H9 (cell line): Measurements from ENCODE around the gene STON2. TPM values are rescaled to one million over a fixed set of nuclear protein-coding genes. Genes with fewer than 3 reads are reported as not detected.

Experiments used
- DNase-seq: peaks from one replicate; pipeline ENCODE4 v3.0.0-alpha.2; 2017
- H2AFZ ChIP-seq: one replicate; pipeline ENCODE4 v1.6.1; 2013; ENCODE audit warnings: mild to moderate bottlenecking, low read length, control low read depth, moderate library complexity
- H2AK5ac ChIP-seq: 2 replicates; pipeline ENCODE4 v1.6.1; 2013; ENCODE audit warnings: low read length, control low read depth, mixed read lengths; ENCODE audit not compliant: insufficient read length
- H2BK120ac ChIP-seq: one replicate; pipeline ENCODE4 v1.6.1; 2013; ENCODE audit warnings: low read depth, mild to moderate bottlenecking, low read length, control low read depth, inconsistent platforms; ENCODE audit not compliant: poor library complexity, severe bottlenecking
- H2BK12ac ChIP-seq: 2 replicates; pipeline ENCODE4 v1.6.1; 2013; ENCODE audit warnings: low read length, control low read depth, mixed read lengths, low read depth; ENCODE audit not compliant: insufficient read length
- H2BK15ac ChIP-seq: 2 replicates; pipeline ENCODE4 v1.6.1; 2013; ENCODE audit warnings: low read depth, low read length, control low read depth
- H2BK20ac ChIP-seq: one replicate; pipeline ENCODE4 v1.6.1; 2013; ENCODE audit warnings: low read depth, mild to moderate bottlenecking, low read length, control low read depth, inconsistent platforms; ENCODE audit not compliant: poor library complexity, severe bottlenecking
- H2BK5ac ChIP-seq: 2 replicates; pipeline ENCODE4 v1.6.1; 2013; ENCODE audit warnings: low read length, control low read depth, mixed read lengths; ENCODE audit not compliant: insufficient read length
- H3K14ac ChIP-seq: 2 replicates; pipeline ENCODE4 v1.6.1; 2013; ENCODE audit warnings: low read length, control low read depth; ENCODE audit not compliant: insufficient read depth
- H3K18ac ChIP-seq: 2 replicates; pipeline ENCODE4 v1.6.1; 2013; ENCODE audit warnings: low read depth, mild to moderate bottlenecking, mixed read lengths, low read length, control low read depth; ENCODE audit not compliant: insufficient read length
- H3K23ac ChIP-seq: 2 replicates; pipeline ENCODE4 v1.6.1; 2013; ENCODE audit warnings: low read length, control low read depth, mixed read lengths, low read depth; ENCODE audit not compliant: insufficient read length
- H3K23me2 ChIP-seq: 2 replicates; pipeline ENCODE4 v1.6.1; 2013; ENCODE audit warnings: low read depth, mild to moderate bottlenecking, mixed read lengths, low read length, control low read depth; ENCODE audit not compliant: insufficient read length, poor library complexity, severe bottlenecking
- H3K27ac ChIP-seq: 2 replicates; pipeline ENCODE4 v1.5.1; 2013; ENCODE audit warnings: low read length, control low read depth, mixed read lengths, low read depth; ENCODE audit not compliant: insufficient read length
- H3K27me3 ChIP-seq: 2 replicates; pipeline ENCODE4 v1.6.1; 2013; ENCODE audit warnings: low read length, control low read depth, inconsistent platforms; ENCODE audit not compliant: insufficient read depth
- H3K4ac ChIP-seq: 2 replicates; pipeline ENCODE4 v1.6.1; 2013; ENCODE audit warnings: low read depth, mild to moderate bottlenecking, control low read depth, inconsistent platforms, low read length, moderate library complexity
- H3K4me1 ChIP-seq: 2 replicates; pipeline ENCODE4 v1.6.1; 2013; ENCODE audit warnings: low read length, control low read depth, inconsistent platforms; ENCODE audit not compliant: insufficient read depth
- H3K4me2 ChIP-seq: 2 replicates; pipeline ENCODE4 v1.6.1; 2013; ENCODE audit warnings: low read length, control low read depth, mixed read lengths; ENCODE audit not compliant: insufficient read length, insufficient read depth
- H3K56ac ChIP-seq: 2 replicates; pipeline ENCODE4 v1.6.1; 2013; ENCODE audit warnings: low read depth, mild to moderate bottlenecking, mixed read lengths, low read length, control low read depth; ENCODE audit not compliant: insufficient read length
- H3K79me1 ChIP-seq: 2 replicates; pipeline ENCODE4 v1.6.1; 2013; ENCODE audit warnings: low read depth, mild to moderate bottlenecking, moderate library complexity, low read length, control low read depth, inconsistent platforms; ENCODE audit not compliant: insufficient read depth, poor library complexity, severe bottlenecking
- H3K79me2 ChIP-seq: 2 replicates; pipeline ENCODE4 v1.6.1; 2013; ENCODE audit warnings: low read length, control low read depth, inconsistent platforms; ENCODE audit not compliant: insufficient read depth
- H3K9ac ChIP-seq: 2 replicates; pipeline ENCODE4 v1.6.1; 2013; ENCODE audit warnings: low read length, control low read depth, mixed read lengths; ENCODE audit not compliant: insufficient read length; ENCODE audit errors: extremely low read depth
- H3K9me3 ChIP-seq: one replicate; pipeline ENCODE4 v1.6.1; 2013; ENCODE audit warnings: low read depth, low read length, inconsistent platforms; ENCODE audit not compliant: control insufficient read depth
- H3T11ph ChIP-seq: one replicate; pipeline ENCODE4 v1.6.1; 2013; ENCODE audit warnings: mild to moderate bottlenecking, low read length, control low read depth, inconsistent platforms
- H4K20me1 ChIP-seq: one replicate; pipeline ENCODE4 v1.6.1; 2013; ENCODE audit not compliant: control insufficient read depth, insufficient read length, insufficient read depth
- H4K5ac ChIP-seq: 2 replicates; pipeline ENCODE4 v1.6.1; 2013; ENCODE audit warnings: low read depth, mild to moderate bottlenecking, mixed read lengths, low read length, control low read depth; ENCODE audit not compliant: insufficient read length
- H4K8ac ChIP-seq: replicated peaks from 2 replicates; pipeline ENCODE4 v1.6.1; 2013; ENCODE audit warnings: low read length, control low read depth, mixed read lengths, low read depth; ENCODE audit not compliant: insufficient read length
- H4K91ac ChIP-seq: 2 replicates; pipeline ENCODE4 v1.6.1; 2013; ENCODE audit warnings: low read depth, mild to moderate bottlenecking, moderate library complexity, mixed read lengths, low read length, control low read depth; ENCODE audit not compliant: insufficient read length
- H3K27ac Mint-ChIP-seq, 3 experiments: 2 replicates in 2 of 3; 3 replicates in 1 of 3; pipeline ENCODE4 v1.8.0; 2020 to 2021; ENCODE audit warnings: mixed read lengths in 3 of 3, mild to moderate bottlenecking in 1 of 3, moderate library complexity in 1 of 3
- H3K27me3 Mint-ChIP-seq: 2 replicates; pipeline ENCODE4 v1.8.0; 2021; ENCODE audit warnings: low read depth, mild to moderate bottlenecking, moderate library complexity, mixed read lengths
- H3K36me3 Mint-ChIP-seq, 3 experiments: 2 replicates in 2 of 3; 3 replicates in 1 of 3; pipeline ENCODE4 v1.8.0; 2020 to 2021; ENCODE audit warnings: low read depth in 3 of 3, mixed read lengths in 3 of 3; ENCODE audit not compliant: insufficient read depth in 1 of 3
- H3K4me1 Mint-ChIP-seq, 2 experiments: 2 replicates each; pipeline ENCODE4 v1.8.0; 2020; ENCODE audit warnings: mixed read lengths in 2 of 2
- H3K4me3 Mint-ChIP-seq, 2 experiments: 2 replicates in 1 of 2; 3 replicates in 1 of 2; pipeline ENCODE4 v1.8.0; 2020 to 2021; ENCODE audit warnings: mild to moderate bottlenecking in 2 of 2, mixed read lengths in 2 of 2, moderate library complexity in 1 of 2
- H3K9me3 Mint-ChIP-seq, 2 experiments: 2 replicates in 1 of 2; 3 replicates in 1 of 2; pipeline ENCODE4 v1.8.0; 2020; ENCODE audit warnings: mild to moderate bottlenecking in 2 of 2, mixed read lengths in 2 of 2, moderate library complexity in 1 of 2
- CTCF ChIP-seq: fragments of 200-600 bp; sonication (generic); conservative IDR thresholded peaks from 3 replicates; pipeline ENCODE4 v1.8.0; 2021; ENCODE audit warnings: antibody characterized with exemption, mild to moderate bottlenecking
- WGBS: extraction: QIAGEN DNeasy Blood & Tissue Kit; methylation state at CpG from one replicate; pipeline ENCODE4 v1.1.7; 2013; ENCODE audit warnings: missing lambda C conversion rate, low lambda C conversion rate, mixed read lengths; ENCODE audit not compliant: insufficient read length; ENCODE audit errors: extremely low coverage; 5-methylcytosine and 5-hydroxymethylcytosine counted together
- total RNA-seq: library from RNA; stranded (reverse); gene quantifications from 2 replicates; pipeline ENCODE4 v1.2.1, GENCODE V29; 2021

The STON2 gene
- total RNA-seq, 1 experiment from 2014 or later = 62.9 TPM

DNA sequence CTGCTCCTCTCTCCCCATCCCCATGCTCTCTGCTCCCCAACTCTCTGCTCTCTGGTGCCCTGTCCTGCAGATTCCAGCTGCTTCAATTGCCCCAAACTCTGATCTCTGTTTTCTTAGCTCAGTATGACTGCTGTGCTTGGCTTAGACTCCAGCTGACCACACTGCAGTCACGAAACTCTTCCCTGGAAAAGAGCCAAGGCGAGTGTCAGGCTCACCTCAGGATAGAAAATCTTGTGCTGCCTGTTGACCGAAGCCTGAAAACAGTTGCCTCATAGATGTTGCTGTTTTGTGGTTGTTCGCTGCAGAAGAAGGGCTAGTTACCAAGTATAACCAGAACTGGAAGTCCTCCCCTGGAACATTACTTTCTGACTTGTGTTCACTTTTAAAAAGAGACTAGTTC is 6.7 kb upstream of the STON2 start:
- Histone ChIP-seq H3K4me1 (no peaks in the 10 kb centered on the region), H4K8ac (no peak overlapping the region), H4K91ac (no peak overlapping the region), H3K79me1 (no peaks in the 10 kb centered on the region), H3K9ac (no peak overlapping the region), H3K4me2 (no peak overlapping the region), H3K23ac (no peak overlapping the region), H2BK120ac (no peak overlapping the region), H3K56ac (no peak overlapping the region), H3K23me2 (no peaks in the 10 kb centered on the region), H2BK12ac (no peak overlapping the region), H2AFZ (no peak overlapping the region), H4K20me1 (no peaks in the 10 kb centered on the region), H4K5ac (no peak overlapping the region), H3K9me3 (no peaks in the 10 kb centered on the region), H2BK5ac (no peak overlapping the region), H2BK20ac (no peak overlapping the region), H3K14ac (no peak overlapping the region), H3K27ac (no peak overlapping the region), H2BK15ac (no peak overlapping the region), H3K79me2 (no peaks in the 10 kb centered on the region), H3K18ac (no peak overlapping the region), H2AK5ac (no peak overlapping the region), H3T11ph (no peak overlapping the region), H3K27me3 (no peaks in the 10 kb centered on the region), H3K4ac (no peak overlapping the region)
- Mint-ChIP-seq H3K36me3 (peaks cover 0 to 5% (median 4%) of the 10 kb centered on the region in 3 experiments; a peak in 4 of 7 replicates), H3K27me3 (no peaks in the 10 kb centered on the region), H3K4me3 (no peak overlapping the region), H3K9me3 (no peaks in the 10 kb centered on the region), H3K27ac (no peak overlapping the region), H3K4me1 (peaks cover 4 to 9% of the 10 kb centered on the region in 2 experiments; a peak in 3 of 4 replicates)
- DNase-seq = no peak
- TF ChIP-seq CTCF = no peak
- no CpG with 5 or more reads among the region's 4 CpGs for WGBS
